ENCODE results near the gene PRKAG2. TPM values are rescaled to one million over a fixed set of nuclear protein-coding genes. Genes with fewer than 3 reads are reported as not detected.
A peak's percentile ranks its signal among the peaks of the same experiment; 100 is the strongest.

The PRKAG2 gene
- 10 to 100 TPM; 16.9 to 18.7 TPM for total RNA-seq

DNA sequence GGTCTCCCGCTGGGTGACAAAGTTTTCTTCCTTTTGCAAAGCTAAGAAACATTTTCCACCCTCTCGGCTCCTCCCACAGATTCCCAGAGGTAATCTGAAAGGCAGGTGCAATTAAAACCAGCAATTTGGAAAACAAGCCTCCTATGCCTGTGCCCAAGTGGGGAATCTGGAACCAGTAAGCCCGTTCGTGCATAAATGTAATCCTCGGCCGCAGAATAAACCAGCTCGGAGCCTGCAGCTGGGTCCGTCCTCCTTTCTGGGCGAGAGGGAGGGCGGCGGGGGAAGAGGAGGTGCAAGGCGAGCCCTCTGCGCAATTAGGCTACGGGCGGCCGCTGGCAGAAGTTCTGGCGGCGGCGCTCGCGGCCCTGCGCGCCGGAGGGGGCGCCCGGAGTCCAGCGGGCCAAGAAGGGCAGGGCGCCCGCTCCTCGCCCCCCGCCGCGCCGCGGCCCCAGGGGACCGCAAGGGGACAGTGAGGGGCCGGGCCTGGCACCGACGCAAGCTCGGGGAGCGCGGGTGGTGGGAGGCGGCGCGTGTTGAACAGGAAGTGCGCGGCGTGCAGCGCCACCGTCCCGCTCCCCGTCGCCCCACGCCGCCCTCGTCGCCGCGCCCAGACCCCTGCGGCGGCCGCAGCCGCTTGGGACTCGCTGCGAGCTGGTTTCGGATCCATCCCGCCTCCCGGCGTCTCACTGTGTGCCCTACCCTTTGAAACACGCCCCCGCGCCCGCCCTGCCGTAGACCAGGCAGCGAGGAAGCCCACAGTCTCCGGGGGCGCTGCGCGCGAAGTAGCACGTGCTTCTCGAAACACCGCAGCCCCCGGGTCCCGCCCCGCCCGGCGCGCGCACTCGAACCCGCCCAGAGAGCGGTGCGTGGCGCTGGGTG, at the start of gene PRKAG2:
Gene PRKAG2 (minus strand): TSS at position 217 of the 879 bp plus-strand sequence. CDS start 495 bp downstream, outside the sequence.
- Mint-ChIP-seq H3K4me3 (peak within 1 kb of the TSS; percentile 96), H3K36me3 (ENCODE audit: low read depth) (no peaks in the 10 kb centered on the region), H3K27ac (peak within 1 kb of the TSS; percentile 81), H3K4me1 (ENCODE audit: low read depth) (peaks cover 10% of the 10 kb centered on the region), H3K9me3 (no peaks in the 10 kb centered on the region), H3K27me3 (ENCODE audit: low read depth) (no peaks in the 10 kb centered on the region)
- peak; percentile 63 for DNase-seq
- intact Hi-C loops (cut with micrococcal nuclease), result loop anchor here (1.0 to 10.0 kb wide), 8 partner anchors 60 to 798 kb away; partner anchors contain the start of genes GALNT11 and XRCC2
- CTCF ChIA-PET, result interaction anchor here (0.5 to 2.2 kb wide), 4 partner anchors 23 to 518 kb away, joined by 3 to 9 read pairs (median 4); no protein-coding TSS in a partner anchor

GRCh38 chr7:151926336-151926712, 49.4 kb upstream of the PRKAG2 start:
- Mint-ChIP-seq H3K27me3 (ENCODE audit: low read depth) (no peaks in the 10 kb centered on the region), H3K36me3 (ENCODE audit: low read depth) (no peaks in the 10 kb centered on the region), H3K4me3 (no peak overlapping the region), H3K27ac (no peak overlapping the region), H3K4me1 (ENCODE audit: low read depth) (peaks cover 10% of the 10 kb centered on the region), H3K9me3 (no peaks in the 10 kb centered on the region)
- no peak for DNase-seq
- CTCF ChIA-PET, result interaction anchor here (1.2 kb wide), 1 partner anchor 143 kb away, joined by 4 read pairs; no protein-coding TSS in a partner anchor
- intact Hi-C loops (cut with micrococcal nuclease), result no loop called here

GRCh38 chr7:151925446-151926335, 48.8 kb upstream of the PRKAG2 start:
- CTCF ChIA-PET, result interaction anchor here (1.2 kb wide), 1 partner anchor 142 kb away, joined by 4 read pairs; no protein-coding TSS in a partner anchor
- Mint-ChIP-seq H3K27ac (peak overlapping the region; percentile 51), H3K27me3 (ENCODE audit: low read depth) (no peaks in the 10 kb centered on the region), H3K4me1 (ENCODE audit: low read depth) (peaks cover 10% of the 10 kb centered on the region), H3K36me3 (ENCODE audit: low read depth) (no peaks in the 10 kb centered on the region), H3K9me3 (no peaks in the 10 kb centered on the region), H3K4me3 (no peak overlapping the region)
- DNase-seq, result peak; percentile 60
- intact Hi-C loops (cut with micrococcal nuclease), result loop anchor here (1.0 kb wide), 1 partner anchor 11 kb away; no protein-coding TSS in a partner anchor

DNA sequence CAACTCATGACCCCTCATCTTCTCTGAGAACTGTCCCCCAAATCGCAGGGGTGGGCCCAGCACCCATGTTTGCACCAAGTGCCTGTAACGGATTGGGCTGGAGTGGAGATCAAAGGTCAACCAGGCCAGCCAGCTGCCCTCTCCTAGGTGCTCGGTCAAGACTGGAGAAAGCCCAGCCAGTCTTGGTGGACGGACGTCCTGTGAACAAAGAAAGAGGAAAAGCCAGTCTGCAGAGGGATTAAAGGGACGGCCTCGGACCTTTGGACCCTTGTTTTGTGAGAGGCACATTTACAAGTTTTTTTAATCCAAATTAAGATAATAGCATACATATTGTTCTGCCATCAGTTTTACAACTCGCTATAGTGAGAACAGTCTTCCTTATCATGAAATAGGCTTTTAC, 47.6 kb upstream of the PRKAG2 start:
- Mint-ChIP-seq H3K27ac (no peak overlapping the region), H3K36me3 (ENCODE audit: low read depth) (no peaks in the 10 kb centered on the region), H3K4me3 (no peak overlapping the region), H3K27me3 (ENCODE audit: low read depth) (no peaks in the 10 kb centered on the region), H3K9me3 (no peaks in the 10 kb centered on the region), H3K4me1 (ENCODE audit: low read depth) (peaks cover 10% of the 10 kb centered on the region)
- intact Hi-C loops (cut with micrococcal nuclease), result no loop called here
- CTCF ChIA-PET, result interaction anchor here (0.8 to 0.9 kb wide), 2 partner anchors 8 to 16 kb away, joined by 3 read pairs; no protein-coding TSS in a partner anchor
- no peak for DNase-seq

- H3K9me3 Mint-ChIP-seq, result no peaks in the 10 kb centered on the region
- DNase-seq, result no peak
- intact Hi-C loops (cut with micrococcal nuclease), result no loop called here
- H3K27me3 Mint-ChIP-seq (ENCODE audit: low read depth), result no peaks in the 10 kb centered on the region
- no peak overlapping the region for H3K27ac Mint-ChIP-seq
- H3K4me3 Mint-ChIP-seq, result no peak overlapping the region
- H3K36me3 Mint-ChIP-seq (ENCODE audit: low read depth), result no peaks in the 10 kb centered on the region
- CTCF ChIA-PET, result interaction anchor here (0.8 to 0.9 kb wide), 2 partner anchors 9 to 17 kb away, joined by 3 read pairs; no protein-coding TSS in a partner anchor
- peaks cover 10% of the 10 kb centered on the region for H3K4me1 Mint-ChIP-seq (ENCODE audit: low read depth)
These were observed 47.1 kb upstream of the PRKAG2 start for GRCh38 chr7:151924001-151924400.

DNA sequence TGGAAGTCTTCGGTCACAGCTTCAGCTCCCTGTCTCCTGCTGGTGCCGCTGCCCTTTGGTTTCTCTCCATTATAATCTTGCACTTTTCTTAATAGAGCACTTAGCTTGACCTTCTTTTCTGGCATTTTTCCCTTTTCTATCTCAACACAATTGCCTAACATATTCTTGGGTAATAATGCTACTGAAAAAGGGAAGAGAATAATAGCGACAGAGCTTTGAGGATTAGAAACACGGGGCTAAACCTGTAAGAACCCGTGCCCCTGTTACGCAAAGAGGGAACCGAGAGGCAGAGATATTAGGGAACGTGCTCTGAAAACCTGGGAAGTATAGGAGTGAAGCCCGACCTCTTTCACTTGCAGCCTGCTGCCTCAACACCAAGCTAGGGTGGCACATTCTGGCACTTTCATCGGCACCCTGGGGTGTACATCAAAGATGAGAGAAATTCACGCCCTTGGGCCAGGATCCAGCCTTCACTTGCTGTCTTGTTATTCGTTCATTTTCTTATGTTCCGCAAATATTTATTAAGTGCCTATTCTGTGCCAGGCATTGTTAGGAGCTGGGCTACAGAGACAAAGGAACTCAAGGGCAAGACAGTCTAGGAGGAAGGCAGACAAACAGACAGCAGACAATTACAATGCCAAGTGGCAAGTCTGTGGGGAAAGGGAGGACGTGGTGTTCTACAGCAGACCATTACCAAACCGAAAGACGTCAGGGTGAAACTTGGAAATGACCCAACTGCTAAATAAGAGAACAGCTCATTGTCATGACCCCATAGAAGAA, 46.4 kb upstream of the PRKAG2 start:
- CTCF ChIA-PET, result interaction anchor here (0.7 to 1.1 kb wide), 3 partner anchors 17 to 757 kb away, joined by 3 to 4 read pairs (median 4); no protein-coding TSS in a partner anchor
- no peak overlapping the region for H3K4me3 Mint-ChIP-seq
- no peaks in the 10 kb centered on the region for H3K27me3 Mint-ChIP-seq (ENCODE audit: low read depth)
- no peak overlapping the region for H3K27ac Mint-ChIP-seq
- no peak for DNase-seq
- H3K4me1 Mint-ChIP-seq (ENCODE audit: low read depth), result peaks cover 10% of the 10 kb centered on the region
- H3K36me3 Mint-ChIP-seq (ENCODE audit: low read depth), result no peaks in the 10 kb centered on the region
- intact Hi-C loops (cut with micrococcal nuclease), result no loop called here
- no peaks in the 10 kb centered on the region for H3K9me3 Mint-ChIP-seq

DNA sequence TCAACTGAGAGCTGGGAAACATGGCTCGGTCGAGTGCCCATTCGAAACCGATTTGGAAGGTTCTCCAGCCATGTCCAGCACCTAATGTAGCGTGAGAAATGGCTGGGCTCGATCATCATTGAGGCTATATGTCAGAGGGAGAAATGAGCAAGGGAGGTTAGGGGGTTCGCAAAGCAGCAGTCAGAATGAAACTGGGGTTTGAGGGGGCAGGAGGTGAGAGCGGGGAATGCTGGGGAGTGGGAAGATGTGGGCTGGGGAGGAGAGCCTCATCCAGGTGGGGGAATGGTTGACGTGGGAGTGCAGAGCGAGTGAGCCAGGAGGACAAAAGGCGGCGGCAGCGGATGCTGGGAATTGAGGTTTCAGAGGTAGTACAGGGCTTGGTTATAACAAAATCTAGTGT, 44.5 kb upstream of the PRKAG2 start:
- no peak for DNase-seq
- CTCF ChIA-PET, result interaction anchor here (0.5 kb wide), 1 partner anchor 399 kb away, joined by 4 read pairs; no protein-coding TSS in a partner anchor
- no peaks in the 10 kb centered on the region for H3K36me3 Mint-ChIP-seq (ENCODE audit: low read depth)
- H3K4me3 Mint-ChIP-seq, result no peak overlapping the region
- intact Hi-C loops (cut with micrococcal nuclease), result no loop called here
- no peaks in the 10 kb centered on the region for H3K27me3 Mint-ChIP-seq (ENCODE audit: low read depth)
- H3K4me1 Mint-ChIP-seq (ENCODE audit: low read depth), result peaks cover 10% of the 10 kb centered on the region
- no peak overlapping the region for H3K27ac Mint-ChIP-seq
- no peaks in the 10 kb centered on the region for H3K9me3 Mint-ChIP-seq

DNA sequence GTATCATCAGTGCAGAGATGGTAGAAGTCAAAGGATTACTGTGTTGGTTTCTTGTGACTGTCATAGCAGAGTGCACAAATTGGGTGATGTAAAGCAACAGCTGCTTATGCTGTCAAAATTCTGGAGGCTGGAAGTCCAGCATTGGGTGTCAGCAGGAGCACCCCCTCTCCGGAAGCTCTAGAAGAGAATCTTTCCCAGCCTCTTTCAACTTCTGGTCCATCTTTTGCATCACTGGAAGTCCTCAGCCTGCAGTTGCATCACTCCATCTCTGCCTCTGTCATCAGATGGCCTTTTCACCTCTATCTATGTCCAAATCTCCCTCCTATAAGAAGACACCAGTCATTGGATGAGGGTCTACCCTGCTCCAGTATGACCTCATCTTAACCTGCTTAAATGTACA, 43.6 kb upstream of the PRKAG2 start:
- no peak overlapping the region for H3K27ac Mint-ChIP-seq
- H3K4me1 Mint-ChIP-seq (ENCODE audit: low read depth), result peaks cover 1% of the 10 kb centered on the region
- no peaks in the 10 kb centered on the region for H3K9me3 Mint-ChIP-seq
- intact Hi-C loops (cut with micrococcal nuclease), result no loop called here
- no peak for DNase-seq
- CTCF ChIA-PET, result interaction anchor here (1.2 kb wide), 1 partner anchor 79 kb away, joined by 3 read pairs; no protein-coding TSS in a partner anchor
- no peaks in the 10 kb centered on the region for H3K36me3 Mint-ChIP-seq (ENCODE audit: low read depth)
- H3K27me3 Mint-ChIP-seq (ENCODE audit: low read depth), result no peaks in the 10 kb centered on the region
- no peak overlapping the region for H3K4me3 Mint-ChIP-seq

DNA sequence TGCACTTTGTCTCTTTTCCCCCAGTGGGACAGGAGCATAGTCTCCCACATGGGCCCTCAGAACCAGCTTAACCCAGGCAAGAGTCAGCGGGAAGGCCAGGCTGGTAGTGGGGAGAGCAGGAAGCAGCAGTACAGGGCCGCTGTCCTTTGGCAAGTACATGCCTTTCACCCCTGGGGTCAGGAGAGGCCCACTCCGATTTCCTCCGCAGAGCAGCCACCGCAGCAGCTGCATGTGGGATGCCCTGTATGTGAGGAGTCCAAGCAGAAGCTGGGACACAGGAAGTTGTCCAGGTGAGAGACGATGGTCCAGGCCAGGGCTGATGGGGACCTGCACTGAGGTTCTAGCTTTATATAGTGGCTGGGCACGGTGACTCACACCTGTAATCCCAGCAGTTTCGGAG, 42.7 kb upstream of the PRKAG2 start:
- no peak for DNase-seq
- Mint-ChIP-seq H3K4me1 (ENCODE audit: low read depth) (no peaks in the 10 kb centered on the region), H3K36me3 (ENCODE audit: low read depth) (no peaks in the 10 kb centered on the region), H3K4me3 (no peak overlapping the region), H3K9me3 (peaks cover under 1% of the 10 kb centered on the region), H3K27me3 (ENCODE audit: low read depth) (no peaks in the 10 kb centered on the region), H3K27ac (no peak overlapping the region)
- CTCF ChIA-PET, result interaction anchor here (1.2 kb wide), 1 partner anchor 80 kb away, joined by 3 read pairs; no protein-coding TSS in a partner anchor
- intact Hi-C loops (cut with micrococcal nuclease), result no loop called here

GRCh38 chr7:151918510-151918843, 41.6 kb upstream of the PRKAG2 start:
- Mint-ChIP-seq H3K4me3 (no peak overlapping the region), H3K36me3 (ENCODE audit: low read depth) (no peaks in the 10 kb centered on the region), H3K4me1 (ENCODE audit: low read depth) (no peaks in the 10 kb centered on the region), H3K27ac (no peak overlapping the region), H3K27me3 (ENCODE audit: low read depth) (no peaks in the 10 kb centered on the region), H3K9me3 (peaks cover 7% of the 10 kb centered on the region)
- DNase-seq, result no peak
- intact Hi-C loops (cut with micrococcal nuclease), result no loop called here
- CTCF ChIA-PET, result interaction anchor here (0.7 kb wide), 1 partner anchor 160 kb away, joined by 3 read pairs; no protein-coding TSS in a partner anchor

GRCh38 chr7:151917791-151918509, 41.0 kb upstream of the PRKAG2 start:
- CTCF ChIA-PET, result interaction anchor here (0.7 kb wide), 1 partner anchor 160 kb away, joined by 3 read pairs; no protein-coding TSS in a partner anchor
- Mint-ChIP-seq H3K9me3 (peaks cover 7% of the 10 kb centered on the region), H3K27me3 (ENCODE audit: low read depth) (no peaks in the 10 kb centered on the region), H3K27ac (no peak overlapping the region), H3K4me1 (ENCODE audit: low read depth) (no peaks in the 10 kb centered on the region), H3K4me3 (no peak overlapping the region), H3K36me3 (ENCODE audit: low read depth) (no peaks in the 10 kb centered on the region)
- DNase-seq, result no peak
- intact Hi-C loops (cut with micrococcal nuclease), result no loop called here
